RWPE2 (cell line): Measurements from ENCODE around the gene CASK.
"Not testable (repeated sequence)": the region's sequence is repeated elsewhere in the genome, so short reads cannot be mapped to it uniquely, and the experiment has no call there.

Experiments used
- ATAC-seq: fragments of 200-7000 bp; cut with Tn5 transposase; 3 replicates; pipeline ENCODE4 v1.9.1; 2021; ENCODE audit warnings: low read depth
- DNase-seq: peaks from one replicate; pipeline ENCODE4 v3.0.0-alpha.2; 2020; ENCODE audit warnings: low spot score
- H3K27ac ChIP-seq: fragments of 450-650 bp; 2 replicates; pipeline ENCODE4 v1.5.1; 2017; ENCODE audit warnings: mild to moderate bottlenecking; ENCODE audit not compliant: poor library complexity, severe bottlenecking
- H3K27me3 ChIP-seq: fragments of 250-450 bp; sonication (Bioruptor Pico); 2 replicates; pipeline ENCODE4 v1.5.1; 2021; ENCODE audit warnings: mild to moderate bottlenecking, moderate library complexity; ENCODE audit not compliant: insufficient read depth, poor library complexity, severe bottlenecking
- H3K36me3 ChIP-seq: fragments of 250-450 bp; sonication (Bioruptor Pico); 2 replicates; pipeline ENCODE4 v1.5.1; 2020; ENCODE audit warnings: low read depth, mild to moderate bottlenecking, moderate library complexity
- H3K4me1 ChIP-seq: fragments of 250-450 bp; sonication (Bioruptor Pico); 2 replicates; pipeline ENCODE4 v1.5.1; 2021; ENCODE audit warnings: mild to moderate bottlenecking, moderate library complexity; ENCODE audit not compliant: insufficient read depth, poor library complexity, severe bottlenecking
- H3K4me3 ChIP-seq: fragments of 250-450 bp; sonication (Bioruptor Pico); 2 replicates; pipeline ENCODE4 v1.5.1; 2021; ENCODE audit warnings: mild to moderate bottlenecking, moderate library complexity; ENCODE audit not compliant: severe bottlenecking
- H3K9me3 ChIP-seq: fragments of 250-450 bp; sonication (Bioruptor Pico); 2 replicates; pipeline ENCODE4 v1.5.1; 2021; ENCODE audit warnings: mild to moderate bottlenecking, moderate library complexity; ENCODE audit not compliant: severe bottlenecking
- TF ChIP-seq, protein P1 (sequence below): fragments of 450-650 bp; IDR thresholded peaks from one replicate; pipeline ENCODE4 v1.5.1; 2017; ENCODE audit warnings: mild to moderate bottlenecking, moderate library complexity; ENCODE audit not compliant: poor library complexity, severe bottlenecking

CASK gene

DNA sequence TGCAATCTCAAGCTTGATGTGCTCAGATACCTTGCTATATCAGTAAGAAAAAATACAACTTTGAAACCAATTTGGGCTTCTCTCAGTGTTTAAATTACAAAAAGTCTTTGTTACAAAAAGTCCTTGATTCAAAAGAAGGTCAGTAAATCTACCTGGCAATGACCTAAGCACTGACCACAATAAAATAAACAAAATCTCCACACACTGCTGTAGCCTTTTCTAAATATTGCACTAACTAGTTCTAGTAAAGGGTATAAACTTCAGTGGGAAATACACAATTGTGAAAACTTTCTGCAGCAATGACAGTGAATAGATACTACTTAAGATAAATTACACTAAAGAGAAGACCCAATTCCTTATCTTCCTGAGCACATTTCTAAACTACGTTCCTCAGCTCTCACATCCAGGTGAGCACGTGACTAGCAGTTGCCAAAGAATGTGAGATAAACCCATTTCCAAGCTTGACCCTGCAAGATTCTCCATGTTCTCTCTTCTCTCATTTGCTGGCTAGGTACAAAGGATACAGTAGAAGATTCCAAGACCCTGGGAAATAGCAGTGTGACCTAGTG, 316.0 kb downstream of the CASK start:
- Histone ChIP-seq H3K27me3 (no peaks in the 10 kb centered on the region), H3K27ac (no peak overlapping the region), H3K9me3 (no peaks in the 10 kb centered on the region), H3K4me1 (no peaks in the 10 kb centered on the region), H3K36me3 (no peaks in the 10 kb centered on the region), H3K4me3 (no peak overlapping the region)
- DNase-seq (no peak), ATAC-seq (no peak)
- TF ChIP-seq, protein P1, sequence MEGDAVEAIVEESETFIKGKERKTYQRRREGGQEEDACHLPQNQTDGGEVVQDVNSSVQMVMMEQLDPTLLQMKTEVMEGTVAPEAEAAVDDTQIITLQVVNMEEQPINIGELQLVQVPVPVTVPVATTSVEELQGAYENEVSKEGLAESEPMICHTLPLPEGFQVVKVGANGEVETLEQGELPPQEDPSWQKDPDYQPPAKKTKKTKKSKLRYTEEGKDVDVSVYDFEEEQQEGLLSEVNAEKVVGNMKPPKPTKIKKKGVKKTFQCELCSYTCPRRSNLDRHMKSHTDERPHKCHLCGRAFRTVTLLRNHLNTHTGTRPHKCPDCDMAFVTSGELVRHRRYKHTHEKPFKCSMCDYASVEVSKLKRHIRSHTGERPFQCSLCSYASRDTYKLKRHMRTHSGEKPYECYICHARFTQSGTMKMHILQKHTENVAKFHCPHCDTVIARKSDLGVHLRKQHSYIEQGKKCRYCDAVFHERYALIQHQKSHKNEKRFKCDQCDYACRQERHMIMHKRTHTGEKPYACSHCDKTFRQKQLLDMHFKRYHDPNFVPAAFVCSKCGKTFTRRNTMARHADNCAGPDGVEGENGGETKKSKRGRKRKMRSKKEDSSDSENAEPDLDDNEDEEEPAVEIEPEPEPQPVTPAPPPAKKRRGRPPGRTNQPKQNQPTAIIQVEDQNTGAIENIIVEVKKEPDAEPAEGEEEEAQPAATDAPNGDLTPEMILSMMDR, result no peak

DNA sequence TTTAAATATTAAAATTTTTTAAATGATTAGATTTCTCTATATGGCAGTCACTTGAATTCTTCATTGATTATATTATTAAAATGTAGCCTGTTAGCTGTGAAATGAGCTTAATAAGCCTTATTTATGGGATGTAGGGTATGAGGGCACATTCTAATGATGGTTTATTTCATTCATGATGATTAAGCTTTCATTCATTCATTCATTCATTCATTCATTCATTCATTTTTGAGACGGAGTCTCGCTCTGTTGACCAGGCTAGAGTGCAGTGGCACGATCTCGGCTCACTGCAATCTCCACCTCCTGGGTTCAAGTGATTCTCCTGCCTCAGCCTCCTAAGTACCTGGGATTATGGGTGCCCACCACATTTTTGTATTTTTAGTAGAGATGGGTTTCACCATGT, 317.3 kb downstream of the CASK start:
- DNase-seq, H3K9me3 ChIP-seq, ATAC-seq, H3K27ac ChIP-seq, H3K36me3 ChIP-seq, H3K4me3 ChIP-seq, H3K4me1 ChIP-seq, H3K27me3 ChIP-seq: not testable (repeated sequence)

DNA sequence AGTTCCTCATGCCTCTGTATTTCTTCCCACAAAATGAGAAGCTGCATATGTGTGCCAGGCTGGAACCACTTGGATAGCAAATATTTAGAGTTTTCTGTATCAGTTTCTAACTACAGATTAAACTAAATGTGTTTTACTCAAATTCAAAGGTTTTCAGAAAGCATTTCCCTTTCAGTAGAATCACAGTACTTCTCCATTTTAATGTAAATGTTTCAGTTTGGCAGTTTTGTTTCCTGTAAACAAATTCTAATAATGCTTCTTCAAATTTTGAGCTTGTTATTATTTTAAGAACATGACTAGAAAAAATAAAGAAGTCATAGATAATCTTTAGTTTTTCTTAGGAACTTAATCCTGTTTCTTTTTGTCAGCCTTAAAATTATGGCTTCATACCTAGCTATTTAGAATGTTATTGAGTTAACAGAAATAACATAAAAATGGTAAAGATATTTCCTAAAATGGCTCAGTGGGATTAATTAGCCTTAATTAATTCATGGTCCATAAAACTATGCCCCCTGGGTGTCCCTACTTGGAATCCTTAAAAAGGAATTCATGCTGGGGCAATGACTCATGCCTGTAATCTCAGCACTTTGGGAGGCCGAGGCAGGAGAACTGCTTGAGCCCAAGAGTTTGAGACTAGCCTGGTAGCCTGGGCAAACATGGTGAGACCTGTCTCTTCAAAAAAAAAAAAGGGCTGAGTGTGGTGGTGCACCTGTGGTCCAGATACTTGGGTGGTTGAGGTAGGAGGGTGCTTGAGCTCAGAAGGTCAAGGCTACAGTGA, 318.4 kb downstream of the CASK start:
- no peak overlapping the region for H3K27ac ChIP-seq

GRCh38 chrX:41604177-41604576, 319.2 kb downstream of the CASK start:
- TF ChIP-seq, protein P1, result no peak
- H3K36me3 ChIP-seq, result no peaks in the 10 kb centered on the region
- H3K27ac ChIP-seq, result no peak overlapping the region
- H3K4me3 ChIP-seq, result no peak overlapping the region
- no peaks in the 10 kb centered on the region for H3K4me1 ChIP-seq
- H3K9me3 ChIP-seq, result no peaks in the 10 kb centered on the region
- H3K27me3 ChIP-seq, result no peaks in the 10 kb centered on the region
- DNase-seq (no peak), ATAC-seq (no peak)

More for the DNA sequence above, 318.4 kb downstream of the CASK start:
- DNase-seq, result no peak
- TF ChIP-seq, protein P1, result no peak
- Histone ChIP-seq H3K4me1 (no peaks in the 10 kb centered on the region), H3K4me3 (no peak overlapping the region), H3K36me3 (no peaks in the 10 kb centered on the region), H3K9me3 (no peaks in the 10 kb centered on the region), H3K27me3 (no peaks in the 10 kb centered on the region)
- ATAC-seq, result no peak

- Histone ChIP-seq H3K27me3 (no peaks in the 10 kb centered on the region), H3K4me1 (no peaks in the 10 kb centered on the region), H3K9me3 (no peaks in the 10 kb centered on the region), H3K4me3 (no peak overlapping the region), H3K36me3 (no peaks in the 10 kb centered on the region), H3K27ac (no peak overlapping the region)
- no peak for ATAC-seq
- TF ChIP-seq, protein P1, result no peak
- no peak for DNase-seq
Measured at GRCh38 chrX:41603596-41603995, 319.8 kb downstream of the CASK start.
